K562 (cell line): Measurements from ENCODE around the gene CLASP2. TPM values are rescaled to one million over a fixed set of nuclear protein-coding genes. Genes with fewer than 3 reads are reported as not detected.
A peak's percentile ranks its signal among the peaks of the same experiment; 100 is the strongest.

Source experiments
- ATAC-seq: fragments of 200-7000 bp; cut with Tn5 transposase; 3 replicates; pipeline ENCODE4 v1.9.1; 2020; ENCODE audit warnings: moderate library complexity
- BruUV-seq: library from RNA; stranded (reverse); fragments of 400-500 nt; replicated peaks from 2 replicates; lab custom pipeline; 2021; lab: Mats Ljungman, UMichigan
- CTCF ChIA-PET: fragments of 300-600 bp; formaldehyde crosslinking; extraction: SDS; loops from one replicate; lab custom pipeline; 2021; ENCODE audit warnings: low intra/inter-chr PET ratio; lab: Yijun Ruan, JAX
- POLR2A ChIA-PET: fragments of 300-600, 350-650 bp; sonication (Branson Sonifier 250); formaldehyde crosslinking; extraction: SDS; loops from one replicate; lab custom pipeline; 2021; ENCODE audit warnings: antibody characterized with exemption, inconsistent platforms; lab: Yijun Ruan, JAX
- DNase-seq, 4 experiments: peaks; one replicate each; pipeline versions ENCODE4 v3.0.0 to v3.0.0-alpha.2; 2011 to 2018; ENCODE audit warnings: low spot score in 3 of 4, mixed read lengths in 3 of 4; ENCODE audit errors: extremely low read depth in 1 of 4
- FAIRE-seq: peaks from 2 replicates; lab custom pipeline; 2011; peaks lifted over from hg19 to GRCh38; lab: Jason Lieb, UNC
- H2AFZ ChIP-seq: 2 replicates; pipeline ENCODE4 v1.6.0; 2011; ENCODE audit warnings: low read depth, low read length, control low read depth, inconsistent platforms
- H3K27ac ChIP-seq: fragments of 200-600 bp; 3 replicates; pipeline ENCODE4 v1.8.0; 2011; ENCODE audit warnings: low read depth, mild to moderate bottlenecking, control low read depth, inconsistent platforms, low read length, moderate library complexity, mixed read lengths; ENCODE audit errors: extremely low read depth
- H3K27me3 ChIP-seq, 2 experiments: fragments of 300-600 bp in 1 of 2; 2 replicates in 1 of 2; 3 replicates in 1 of 2; pipeline versions ENCODE4 v1.6.0 to v1.8.0; 2011; ENCODE audit warnings: inconsistent platforms in 2 of 2, low read length in 2 of 2, mild to moderate bottlenecking in 1 of 2, mixed read lengths in 1 of 2, moderate library complexity in 1 of 2; ENCODE audit not compliant: control insufficient read depth in 2 of 2, insufficient read depth in 2 of 2
- H3K36me3 ChIP-seq: fragments of 300-600 bp; 3 replicates; pipeline ENCODE4 v1.8.0; 2011; ENCODE audit warnings: mild to moderate bottlenecking, low read length, inconsistent platforms; ENCODE audit not compliant: control insufficient read depth, insufficient read depth
- H3K4me1 ChIP-seq, 2 experiments: fragments of 200-600 bp in 1 of 2; replicated peaks in 1 of 2; 2 replicates in 1 of 2; 3 replicates in 1 of 2; pipeline versions ENCODE4 v1.5.1 to v1.8.0; 2011; ENCODE audit warnings: inconsistent platforms in 2 of 2, low read length in 2 of 2, mild to moderate bottlenecking in 1 of 2, mixed read lengths in 1 of 2, moderate library complexity in 1 of 2; ENCODE audit not compliant: control insufficient read depth in 2 of 2, insufficient read depth in 2 of 2
- H3K4me2 ChIP-seq: 2 replicates; pipeline ENCODE4 v1.6.1; 2011; ENCODE audit warnings: low read length, control low read depth, inconsistent platforms, mixed read lengths; ENCODE audit not compliant: insufficient read depth
- H3K4me3 ChIP-seq: fragments of 200-600 bp; sonication (generic), shearing (Covaris generic); 2 replicates; pipeline ENCODE4 v1.5.1; 2016; ENCODE audit warnings: control low read depth, inconsistent platforms
- H3K79me2 ChIP-seq: fragments of 200-600 bp; 3 replicates; pipeline ENCODE4 v1.8.0; 2011; ENCODE audit warnings: low read length, inconsistent platforms; ENCODE audit not compliant: control insufficient read depth, insufficient read depth
- H3K9ac ChIP-seq, 2 experiments: 2 replicates each; pipeline versions ENCODE4 v1.6.0 to v1.6.1; 2011; ENCODE audit warnings: low read depth in 2 of 2, low read length in 2 of 2, control low read depth in 1 of 2, inconsistent platforms in 1 of 2, mild to moderate bottlenecking in 1 of 2, mixed read lengths in 1 of 2; ENCODE audit not compliant: insufficient read depth in 1 of 2
- H3K9me1 ChIP-seq: one replicate; pipeline ENCODE4 v1.6.0; 2011; ENCODE audit warnings: inconsistent platforms, mild to moderate bottlenecking, low read length, moderate library complexity; ENCODE audit not compliant: control insufficient read depth, insufficient read depth
- H3K9me3 ChIP-seq: replicated peaks from 2 replicates; pipeline ENCODE4 v1.5.1; 2011; ENCODE audit warnings: low read depth, low read length, inconsistent platforms; ENCODE audit not compliant: control insufficient read depth, insufficient read depth
- H4K20me1 ChIP-seq: replicated peaks from 2 replicates; pipeline ENCODE4 v1.6.1; 2011; ENCODE audit warnings: low read length, inconsistent platforms, mixed read lengths; ENCODE audit not compliant: control insufficient read depth, insufficient read depth
- NELFE ChIP-seq: IDR thresholded peaks from 2 replicates; pipeline ENCODE4 v1.6.1; 2011; ENCODE audit warnings: mild to moderate bottlenecking; ENCODE audit not compliant: insufficient read depth, insufficient read length
- WGBS: fragments of 100-300 bp; shearing (Covaris generic); methylation state at CpG from one replicate; pipeline ENCODE4 v1.1.6; 2016; ENCODE audit warnings: low coverage, mixed read lengths; ENCODE audit not compliant: insufficient coverage; ENCODE audit errors: missing lambda C conversion rate; 5-methylcytosine and 5-hydroxymethylcytosine counted together
- in situ Hi-C: fragments of 300-500 bp; cut with MboI; formaldehyde crosslinking; loops from 4 replicates; pipeline ENCODE4 v1.15.0; 2018; ENCODE audit warnings: inconsistent platforms, mixed read lengths
- intact Hi-C: fragments of 100-400 bp; cut with micrococcal nuclease; formaldehyde crosslinking; loops from 2 replicates; pipeline ENCODE4 v1.14.2; 2022
- polyA plus RNA-seq, 8 experiments: library from polyadenylated mRNA; depleted of rRNA in 4 of 8; stranded (reverse) in 5 of 8; unstranded in 3 of 8; fragments of >200 nt; fragmentation: Nextera tagmentation in 2 of 8; fragmentation: Illumina TruSeq in 1 of 8; extraction: Ambion mirVana in 2 of 8; extraction: Trizol in 1 of 8; gene quantifications; 2 replicates each; pipeline versions ENCODE4 v1.2.1 to v1.2.3, GENCODE V29; 2011 to 2014; ENCODE audit warnings: inconsistent platforms in 1 of 8, missing spikeins in 1 of 8
- total RNA-seq, 7 experiments: library from RNA; depleted of rRNA in 6 of 7; stranded (reverse); fragments of >200 nt in 6 of 7; fragmentation: Illumina TruSeq in 2 of 7; extraction: Trizol in 2 of 7; gene quantifications; 2 replicates each; pipeline versions ENCODE4 v1.2.1 to v1.2.3, GENCODE V29; 2011 to 2021; ENCODE audit warnings: low replicate concordance in 1 of 7
- TF ChIP-seq, protein P1 (sequence below): conservative IDR thresholded peaks from 2 replicates; pipeline ENCODE4 v1.6.1; 2011; ENCODE audit warnings: low read depth, mild to moderate bottlenecking, low read length; ENCODE audit not compliant: control insufficient read depth

Gene CLASP2
- total and polyA plus RNA-seq, 9 of the 15 experiments (the other 6 are each of a cell fraction or from before 2014, with no cell fraction given) = 13.5 to 107 (median 71.8) TPM

DNA sequence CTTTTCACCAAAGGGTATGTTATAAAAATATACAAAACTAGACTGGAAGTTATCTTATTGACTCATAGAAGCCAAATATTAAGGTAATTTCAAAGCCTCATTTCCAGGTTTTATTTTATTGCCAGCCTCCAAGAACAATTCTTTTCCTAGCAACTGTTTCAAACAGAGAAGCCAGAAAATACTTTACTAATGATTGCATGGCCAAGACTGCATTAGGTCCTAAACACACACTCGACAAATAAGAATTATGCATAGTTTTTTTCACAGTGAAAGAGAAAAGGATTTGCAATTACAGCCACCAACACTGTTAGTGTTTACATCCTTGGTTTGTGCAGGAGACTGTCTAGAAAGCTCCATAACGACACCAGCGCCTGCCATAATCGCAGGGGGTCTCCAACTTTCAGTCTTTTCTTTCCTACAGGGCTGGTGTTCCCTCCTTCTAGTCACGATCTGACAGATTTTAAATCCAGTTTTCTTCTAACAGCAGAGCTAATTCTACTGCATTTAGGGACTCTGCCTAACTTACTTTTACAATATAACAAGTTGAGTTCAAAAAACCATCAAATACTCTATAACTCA lies 58.1 kb downstream of the CLASP2 start:
- FAIRE-seq (no peak), ATAC-seq (no peak), DNase-seq (no peak)
- H3K4me3 ChIP-seq = no peak overlapping the region
- no peak overlapping the region; a peak in 1 of 4 replicates for H3K9ac ChIP-seq
- H3K27me3 ChIP-seq = no peaks in the 10 kb centered on the region
- WGBS = 50% methylated on average over 5 of the region's 5 CpGs
- H3K79me2 ChIP-seq = peaks cover 34% of the 10 kb centered on the region
- peaks cover 4 to 17% of the 10 kb centered on the region in 2 experiments for H3K4me1 ChIP-seq
- ChIA-PET CTCF (no interaction called here), POLR2A (interaction anchor here (0.6 to 2.7 kb wide), 6 partner anchors 11 to 1308 kb away, joined by 3 to 12 read pairs (median 3); no protein-coding TSS in a partner anchor)
- peaks cover 4% of the 10 kb centered on the region; the same call in 1 of the 2 replicates for H4K20me1 ChIP-seq
- no peaks in the 10 kb centered on the region for H3K9me3 ChIP-seq
- BruUV-seq = no TSS peak
- H2AFZ ChIP-seq = no peak overlapping the region
- TF ChIP-seq, protein P1, sequence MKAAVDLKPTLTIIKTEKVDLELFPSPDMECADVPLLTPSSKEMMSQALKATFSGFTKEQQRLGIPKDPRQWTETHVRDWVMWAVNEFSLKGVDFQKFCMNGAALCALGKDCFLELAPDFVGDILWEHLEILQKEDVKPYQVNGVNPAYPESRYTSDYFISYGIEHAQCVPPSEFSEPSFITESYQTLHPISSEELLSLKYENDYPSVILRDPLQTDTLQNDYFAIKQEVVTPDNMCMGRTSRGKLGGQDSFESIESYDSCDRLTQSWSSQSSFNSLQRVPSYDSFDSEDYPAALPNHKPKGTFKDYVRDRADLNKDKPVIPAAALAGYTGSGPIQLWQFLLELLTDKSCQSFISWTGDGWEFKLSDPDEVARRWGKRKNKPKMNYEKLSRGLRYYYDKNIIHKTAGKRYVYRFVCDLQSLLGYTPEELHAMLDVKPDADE = no peak
- no peak for TF ChIP-seq NELFE
- peak overlapping the region; percentile 70; the same call in 1 of the 2 replicates for H3K4me2 ChIP-seq
- H3K36me3 ChIP-seq = peaks cover 12% of the 10 kb centered on the region; the same call in 2 of the 3 replicates
- in situ Hi-C loops (no loop called here), intact Hi-C loops (no loop called here)
- H3K27ac ChIP-seq = peak overlapping the region; percentile 11; the same call in 1 of the 3 replicates
- no peaks in the 10 kb centered on the region for H3K9me1 ChIP-seq
